CD14-positive monocyte (primary cell): ENCODE measurements around the gene RPL6. TPM values are rescaled to one million over a fixed set of nuclear protein-coding genes. Genes with fewer than 3 reads are reported as not detected.

ENCODE experiments used
- DNase-seq, 3 donors: peaks; one replicate each; pipeline ENCODE4 v3.0.0-alpha.2; 2011 to 2022
- H2AFZ ChIP-seq: 2 replicates; pipeline ENCODE4 v1.6.0; 2012; ENCODE audit warnings: mild to moderate bottlenecking, low read depth, low read length, inconsistent platforms; ENCODE audit not compliant: insufficient read depth, poor library complexity, severe bottlenecking
- H3K27ac ChIP-seq, 2 donors: 1 replicate in 1 of 2; 2 replicates in 1 of 2; pipeline ENCODE4 v1.5.1; 2012 to 2013; ENCODE audit warnings: low read length in 2 of 2, control low read depth in 1 of 2, inconsistent platforms in 1 of 2, low read depth in 1 of 2, mild to moderate bottlenecking in 1 of 2
- H3K27me3 ChIP-seq, 2 donors: one replicate each; pipeline versions ENCODE4 v1.6.0 to v1.6.1; 2011 to 2013; ENCODE audit warnings: low read length in 2 of 2; ENCODE audit not compliant: control insufficient read depth in 2 of 2, insufficient read depth in 2 of 2
- H3K36me3 ChIP-seq, 2 donors: replicated peaks in 1 of 2; 1 replicate in 1 of 2; 2 replicates in 1 of 2; pipeline versions ENCODE4 v1.5.1 to v1.6.1; 2012 to 2013; ENCODE audit warnings: low read length in 2 of 2, control low read depth in 1 of 2, inconsistent platforms in 1 of 2, mild to moderate bottlenecking in 1 of 2; ENCODE audit not compliant: insufficient read depth in 2 of 2, control insufficient read depth in 1 of 2
- H3K4me1 ChIP-seq, 2 donors: 1 replicate in 1 of 2; 2 replicates in 1 of 2; pipeline versions ENCODE4 v1.5.1 to v1.6.1; 2012 to 2013; ENCODE audit warnings: low read length in 2 of 2, control low read depth in 1 of 2, inconsistent platforms in 1 of 2, mild to moderate bottlenecking in 1 of 2, moderate library complexity in 1 of 2; ENCODE audit not compliant: insufficient read depth in 2 of 2, control insufficient read depth in 1 of 2
- H3K4me2 ChIP-seq: replicated peaks from 2 replicates; pipeline ENCODE3; 2012; ENCODE audit warnings: low read length, moderate library complexity, mild to moderate bottlenecking; ENCODE audit not compliant: poor library complexity, severe bottlenecking; ENCODE audit errors: extremely low read depth
- H3K4me3 ChIP-seq, 3 experiments: fragments of 200-600 bp in 1 of 3; sonication (generic) in 1 of 3; replicated peaks in 1 of 3; 1 replicate in 2 of 3; 2 replicates in 1 of 3; pipeline ENCODE4 v1.5.1; 2011 to 2013; ENCODE audit warnings: low read length in 3 of 3, mild to moderate bottlenecking in 3 of 3, control low read depth in 2 of 3, low read depth in 2 of 3, inconsistent platforms in 1 of 3, moderate library complexity in 1 of 3
- H3K79me2 ChIP-seq: 2 replicates; pipeline ENCODE4 v1.6.0; 2012; ENCODE audit warnings: mild to moderate bottlenecking, control low read depth, inconsistent platforms, low read length, moderate library complexity; ENCODE audit not compliant: insufficient read depth
- H3K9ac ChIP-seq: 2 replicates; pipeline ENCODE4 v1.6.0; 2017; ENCODE audit warnings: low read length, mild to moderate bottlenecking; ENCODE audit not compliant: insufficient read depth, poor library complexity, severe bottlenecking
- H3K9me3 ChIP-seq, 2 donors: replicated peaks in 1 of 2; 1 replicate in 1 of 2; 2 replicates in 1 of 2; pipeline versions ENCODE4 v1.5.1 to v1.6.1; 2012 to 2013; ENCODE audit warnings: low read length in 2 of 2, control low read depth in 1 of 2; ENCODE audit not compliant: control insufficient read depth in 1 of 2, insufficient read depth in 1 of 2
- H4K20me1 ChIP-seq: 2 replicates; pipeline ENCODE4 v1.6.0; 2012; ENCODE audit warnings: mild to moderate bottlenecking, low read length, control low read depth, moderate library complexity; ENCODE audit not compliant: insufficient read depth
- H3K27ac Mint-ChIP-seq, 7 donors: one replicate each; pipeline ENCODE4 v1.8.0; 2020; ENCODE audit warnings: mild to moderate bottlenecking in 7 of 7, mixed read lengths in 7 of 7, moderate library complexity in 6 of 7, inconsistent platforms in 2 of 7
- H3K27me3 Mint-ChIP-seq, 3 donors: one replicate each; pipeline ENCODE4 v1.8.0; 2021 to 2022; ENCODE audit warnings: low read depth in 3 of 3, mild to moderate bottlenecking in 3 of 3, mixed read lengths in 3 of 3, moderate library complexity in 3 of 3, inconsistent platforms in 1 of 3
- H3K36me3 Mint-ChIP-seq, 2 donors: one replicate each; pipeline ENCODE4 v1.8.0; 2020; ENCODE audit warnings: mixed read lengths in 2 of 2, inconsistent platforms in 1 of 2, mild to moderate bottlenecking in 1 of 2
- H3K4me1 Mint-ChIP-seq: one replicate; pipeline ENCODE4 v1.8.0; 2020; ENCODE audit warnings: mild to moderate bottlenecking, mixed read lengths
- H3K4me3 Mint-ChIP-seq, 2 donors: one replicate each; pipeline ENCODE4 v1.8.0; 2020; ENCODE audit warnings: mild to moderate bottlenecking in 2 of 2, mixed read lengths in 2 of 2, moderate library complexity in 1 of 2
- H3K9me3 Mint-ChIP-seq, 7 donors: one replicate each; pipeline ENCODE4 v1.8.0; 2020 to 2022; ENCODE audit warnings: mixed read lengths in 7 of 7, mild to moderate bottlenecking in 6 of 7, moderate library complexity in 6 of 7, inconsistent platforms in 2 of 7
- WGBS: methylation state at CpG from one replicate; pipeline ENCODE4 v1.1.5; 2013; ENCODE audit warnings: missing lambda C conversion rate; ENCODE audit not compliant: insufficient coverage; 5-methylcytosine and 5-hydroxymethylcytosine counted together
- intact Hi-C, 2 donors: fragments of 100-400 bp; cut with micrococcal nuclease; formaldehyde crosslinking; loops; one replicate each; pipeline versions ENCODE4 v1.15.0 to v1.15.1; 2023
- polyA plus RNA-seq, 3 donors: library from polyadenylated mRNA; depleted of rRNA in 1 of 3; unstranded in 2 of 3; stranded (reverse) in 1 of 3; fragments of 300-500 nt in 2 of 3; fragments of >200 nt in 1 of 3; fragmentation: Illumina TruSeq in 2 of 3; gene quantifications; 1 replicate in 2 of 3; 2 replicates in 1 of 3; pipeline ENCODE4 v1.2.3, GENCODE V29; 2012 to 2021
- TF ChIP-seq, protein P1 (sequence below): fragments of 200-600 bp; IDR thresholded peaks from one replicate; pipeline ENCODE4 v1.8.0; 2022; ENCODE audit warnings: antibody characterized with exemption, mild to moderate bottlenecking

The RPL6 gene
- polyA plus RNA-seq, 3 donors, result 201 to 1,124 (median 259) TPM

DNA sequence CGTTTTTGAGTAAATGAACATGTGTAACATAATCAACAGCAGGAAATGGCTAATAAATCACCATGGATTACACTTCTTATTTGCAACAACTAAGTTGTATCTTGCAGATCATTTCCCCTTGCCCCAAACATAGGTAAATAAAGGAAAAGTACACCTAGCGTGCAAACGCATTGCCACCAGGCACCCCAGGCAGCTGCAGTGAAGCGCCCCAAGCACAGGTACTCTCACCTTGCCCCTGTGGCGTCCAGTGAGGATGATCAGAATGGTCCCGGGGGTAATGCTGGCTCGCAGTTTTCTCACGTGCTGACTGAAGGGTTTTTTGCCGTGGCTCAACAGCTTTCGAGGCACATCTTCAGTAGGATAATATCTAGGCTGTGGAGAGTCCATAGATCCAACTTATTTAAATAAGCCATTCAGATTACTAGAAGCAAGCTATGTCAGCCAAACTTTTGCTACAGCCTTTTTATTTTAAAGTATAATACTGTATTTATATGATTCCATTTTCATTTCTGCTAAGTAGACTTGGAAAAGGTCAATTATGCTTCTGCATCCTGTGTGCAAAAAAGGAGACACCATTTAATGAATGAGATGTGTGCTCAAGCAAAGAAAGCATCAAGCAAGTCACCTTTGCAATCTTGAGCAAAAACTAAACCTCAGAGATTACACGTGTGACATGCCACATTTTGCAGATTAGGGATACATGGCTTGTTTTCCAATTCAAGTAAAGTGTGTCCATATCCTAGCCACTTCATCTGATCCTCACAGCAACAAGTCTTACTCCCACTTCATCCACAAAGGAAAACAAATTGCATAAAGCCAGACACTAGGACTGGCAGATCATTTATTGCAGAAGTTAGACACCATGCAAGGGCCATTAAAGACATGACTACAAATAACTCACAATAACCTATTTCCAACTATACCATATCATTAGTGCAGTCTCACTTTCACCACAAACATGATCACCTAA is 2.6 kb downstream of the RPL6 start:
- H3K4me1 ChIP-seq, result peaks cover 9 to 17% of the 10 kb centered on the region in 2 donors
- H3K79me2 ChIP-seq, result peaks cover 19% of the 10 kb centered on the region
- Mint-ChIP-seq H3K36me3 (peaks cover 42 to 46% of the 10 kb centered on the region in 2 donors), H3K27ac (no peak overlapping the region), H3K4me1 (peaks cover 21% of the 10 kb centered on the region), H3K9me3 (no peaks in the 10 kb centered on the region), H3K4me3 (no peak overlapping the region), H3K27me3 (no peaks in the 10 kb centered on the region)
- no peak for DNase-seq
- no peaks in the 10 kb centered on the region for H3K27me3 ChIP-seq
- WGBS, result 95% methylated on average over 3 of the region's 11 CpGs
- peaks cover 40% of the 10 kb centered on the region for H4K20me1 ChIP-seq
- no peak overlapping the region for H3K27ac ChIP-seq
- H3K4me3 ChIP-seq, result no peak overlapping the region
- no peak overlapping the region for H3K4me2 ChIP-seq
- no peak overlapping the region for H3K9ac ChIP-seq
- intact Hi-C loops, result loop anchor here (5.0 kb wide), 2 partner anchors 275 to 565 kb away; partner anchors contain the start of gene MAPKAPK5 (in 1 of the 2)
- TF ChIP-seq, protein P1, sequence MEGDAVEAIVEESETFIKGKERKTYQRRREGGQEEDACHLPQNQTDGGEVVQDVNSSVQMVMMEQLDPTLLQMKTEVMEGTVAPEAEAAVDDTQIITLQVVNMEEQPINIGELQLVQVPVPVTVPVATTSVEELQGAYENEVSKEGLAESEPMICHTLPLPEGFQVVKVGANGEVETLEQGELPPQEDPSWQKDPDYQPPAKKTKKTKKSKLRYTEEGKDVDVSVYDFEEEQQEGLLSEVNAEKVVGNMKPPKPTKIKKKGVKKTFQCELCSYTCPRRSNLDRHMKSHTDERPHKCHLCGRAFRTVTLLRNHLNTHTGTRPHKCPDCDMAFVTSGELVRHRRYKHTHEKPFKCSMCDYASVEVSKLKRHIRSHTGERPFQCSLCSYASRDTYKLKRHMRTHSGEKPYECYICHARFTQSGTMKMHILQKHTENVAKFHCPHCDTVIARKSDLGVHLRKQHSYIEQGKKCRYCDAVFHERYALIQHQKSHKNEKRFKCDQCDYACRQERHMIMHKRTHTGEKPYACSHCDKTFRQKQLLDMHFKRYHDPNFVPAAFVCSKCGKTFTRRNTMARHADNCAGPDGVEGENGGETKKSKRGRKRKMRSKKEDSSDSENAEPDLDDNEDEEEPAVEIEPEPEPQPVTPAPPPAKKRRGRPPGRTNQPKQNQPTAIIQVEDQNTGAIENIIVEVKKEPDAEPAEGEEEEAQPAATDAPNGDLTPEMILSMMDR, result no peak
- H3K36me3 ChIP-seq, result peaks cover 40 to 43% of the 10 kb centered on the region in 2 donors
- H2AFZ ChIP-seq, result no peak overlapping the region
- no peaks in the 10 kb centered on the region for H3K9me3 ChIP-seq

DNA sequence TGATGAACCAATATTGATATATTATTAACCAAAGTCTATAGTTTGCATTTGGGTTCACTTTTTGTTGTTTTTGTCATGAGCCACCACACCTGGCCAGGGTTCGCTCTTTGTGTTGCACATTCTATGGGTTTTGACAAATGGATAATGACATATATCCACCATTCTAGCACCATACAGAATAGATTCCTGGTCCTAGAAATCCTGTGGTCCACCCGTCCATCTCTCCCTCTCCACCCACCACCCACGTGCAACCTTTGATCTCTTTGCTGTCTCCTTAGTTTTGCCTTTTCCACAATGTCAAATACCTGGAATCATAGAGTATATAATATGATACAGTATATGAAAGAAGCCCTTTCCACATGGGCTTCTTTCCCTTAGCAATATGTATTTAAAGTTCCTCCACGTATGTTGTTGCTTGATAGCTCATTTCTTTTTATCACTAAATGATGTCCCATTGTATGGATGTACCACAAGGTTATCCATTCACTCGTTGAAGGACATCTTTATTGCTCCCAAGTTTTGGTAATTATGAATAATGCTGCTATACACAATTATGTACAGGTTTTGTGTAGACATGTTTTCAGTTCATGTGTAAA is 7.4 kb downstream of the RPL6 start:
- TF ChIP-seq, protein P1, result no peak
- intact Hi-C loops, result no loop called here
- peaks cover 28 to 31% of the 10 kb centered on the region in 2 donors for H3K36me3 ChIP-seq
- no peaks in the 10 kb centered on the region for H3K79me2 ChIP-seq
- DNase-seq, result no peak
- H3K4me3 ChIP-seq, result no peak overlapping the region
- no peaks in the 10 kb centered on the region for H3K27me3 ChIP-seq
- WGBS, result no CpG with 5 or more reads among the region's 5 CpGs
- Mint-ChIP-seq H3K4me3 (no peak overlapping the region), H3K27me3 (peaks cover 1 to 4% (median 2%) of the 10 kb centered on the region in 3 donors), H3K9me3 (no peaks in the 10 kb centered on the region), H3K36me3 (peaks cover 27 to 32% of the 10 kb centered on the region in 2 donors), H3K4me1 (peaks cover under 1% of the 10 kb centered on the region), H3K27ac (no peak overlapping the region)
- H3K4me1 ChIP-seq, result no peaks in the 10 kb centered on the region
- no peak overlapping the region for H3K9ac ChIP-seq
- peaks cover 28% of the 10 kb centered on the region for H4K20me1 ChIP-seq
- H2AFZ ChIP-seq, result no peak overlapping the region
- no peak overlapping the region for H3K4me2 ChIP-seq
- H3K27ac ChIP-seq, result no peak overlapping the region
- no peaks in the 10 kb centered on the region for H3K9me3 ChIP-seq
